Stimulated activated naive B cell treated with anti-CD40 and anti-IgM and Interleukin-4, amounts not matched to agents 10 μg/mL and 1 μg/mL and 100 μg/mL, for 72 hours (primary cell): ENCODE results near the gene CDH5.

ENCODE experiments used
- ATAC-seq, 2 donors: fragments of 150-1000 bp; cut with Tn5 transposase; replicated peaks; 2 replicates each; pipeline ENCODE4 v1.10.0; 2021; ENCODE audit warnings: moderate library complexity in 1 of 2
- DNase-seq: peaks from one replicate; pipeline ENCODE4 v3.0.0; 2021
- H3K27ac Mint-ChIP-seq: one replicate; pipeline ENCODE4 v1.8.0; 2022; ENCODE audit warnings: mild to moderate bottlenecking, mixed read lengths
- H3K27me3 Mint-ChIP-seq, 2 donors: one replicate each; pipeline ENCODE4 v1.8.0; 2022; ENCODE audit warnings: mixed read lengths in 2 of 2
- H3K36me3 Mint-ChIP-seq, 2 donors: one replicate each; pipeline ENCODE4 v1.8.0; 2022; ENCODE audit warnings: mixed read lengths in 2 of 2, mild to moderate bottlenecking in 1 of 2
- H3K4me1 Mint-ChIP-seq, 2 donors: one replicate each; pipeline ENCODE4 v1.8.0; 2022; ENCODE audit warnings: mixed read lengths in 2 of 2, mild to moderate bottlenecking in 1 of 2
- H3K4me3 Mint-ChIP-seq, 2 donors: one replicate each; pipeline ENCODE4 v1.8.0; 2022; ENCODE audit warnings: mild to moderate bottlenecking in 2 of 2, mixed read lengths in 2 of 2, moderate library complexity in 1 of 2
- H3K9me3 Mint-ChIP-seq, 2 donors: one replicate each; pipeline ENCODE4 v1.8.0; 2022; ENCODE audit warnings: mixed read lengths in 2 of 2, mild to moderate bottlenecking in 1 of 2

CDH5 gene

GRCh38 chr16:66386629-66387622, 20.4 kb downstream of the CDH5 start:
- Mint-ChIP-seq H3K4me3 (no peak overlapping the region), H3K4me1 (no peaks in the 10 kb centered on the region), H3K9me3 (no peaks in the 10 kb centered on the region), H3K36me3 (no peaks in the 10 kb centered on the region), H3K27me3 (peaks cover 22 to 41% of the 10 kb centered on the region in 2 donors), H3K27ac (no peak overlapping the region)
- no peak for ATAC-seq
- no peak for DNase-seq

GRCh38 chr16:66387817-66388332, 21.4 kb downstream of the CDH5 start:
- Mint-ChIP-seq H3K4me3 (no peak overlapping the region), H3K4me1 (no peaks in the 10 kb centered on the region), H3K27me3 (peaks cover 22 to 41% of the 10 kb centered on the region in 2 donors), H3K27ac (no peak overlapping the region), H3K9me3 (no peaks in the 10 kb centered on the region), H3K36me3 (no peaks in the 10 kb centered on the region)
- ATAC-seq (no peak), DNase-seq (no peak)

- ATAC-seq: no peak
Measured at GRCh38 chr16:66388350-66389139, 22.1 kb downstream of the CDH5 start.

GRCh38 chr16:66389256-66390176, 23.0 kb downstream of the CDH5 start:
- no peak overlapping the region for H3K27ac Mint-ChIP-seq
- H3K36me3 Mint-ChIP-seq: no peaks in the 10 kb centered on the region
- no peaks in the 10 kb centered on the region for H3K4me1 Mint-ChIP-seq
- H3K27me3 Mint-ChIP-seq: peaks cover 18 to 34% of the 10 kb centered on the region in 2 donors
- H3K4me3 Mint-ChIP-seq: no peak overlapping the region
- no peak for ATAC-seq
- H3K9me3 Mint-ChIP-seq: no peaks in the 10 kb centered on the region
- no peak for DNase-seq

More at GRCh38 chr16:66388350-66389139, 22.1 kb downstream of the CDH5 start:
- H3K4me1 Mint-ChIP-seq: no peaks in the 10 kb centered on the region
- no peak overlapping the region for H3K27ac Mint-ChIP-seq
- no peaks in the 10 kb centered on the region for H3K9me3 Mint-ChIP-seq
- H3K4me3 Mint-ChIP-seq: no peak overlapping the region
- no peak for DNase-seq
- peaks cover 21 to 39% of the 10 kb centered on the region in 2 donors for H3K27me3 Mint-ChIP-seq
- H3K36me3 Mint-ChIP-seq: no peaks in the 10 kb centered on the region

GRCh38 chr16:66390346-66391108, 24.0 kb downstream of the CDH5 start:
- Mint-ChIP-seq H3K36me3 (no peaks in the 10 kb centered on the region), H3K4me3 (no peak overlapping the region), H3K27ac (no peak overlapping the region), H3K27me3 (peaks cover 18 to 35% of the 10 kb centered on the region in 2 donors), H3K9me3 (no peaks in the 10 kb centered on the region), H3K4me1 (no peaks in the 10 kb centered on the region)
- ATAC-seq (no peak), DNase-seq (no peak)

- DNase-seq: no peak
- H3K9me3 Mint-ChIP-seq: no peaks in the 10 kb centered on the region
- peaks cover 20 to 37% of the 10 kb centered on the region in 2 donors for H3K27me3 Mint-ChIP-seq
- no peak for ATAC-seq
- no peaks in the 10 kb centered on the region for H3K36me3 Mint-ChIP-seq
- no peak overlapping the region for H3K27ac Mint-ChIP-seq
- H3K4me1 Mint-ChIP-seq: no peaks in the 10 kb centered on the region
- no peak overlapping the region for H3K4me3 Mint-ChIP-seq
Measured at GRCh38 chr16:66391726-66392670, 25.5 kb downstream of the CDH5 start.

- H3K4me1 Mint-ChIP-seq: no peaks in the 10 kb centered on the region
- no peaks in the 10 kb centered on the region for H3K9me3 Mint-ChIP-seq
- DNase-seq (no peak), ATAC-seq (no peak)
- no peak overlapping the region for H3K4me3 Mint-ChIP-seq
- H3K27ac Mint-ChIP-seq: no peak overlapping the region
- H3K36me3 Mint-ChIP-seq: no peaks in the 10 kb centered on the region
- peaks cover 18 to 26% of the 10 kb centered on the region in 2 donors for H3K27me3 Mint-ChIP-seq
Measured at GRCh38 chr16:66395806-66396555, 29.5 kb downstream of the CDH5 start.

- H3K27ac Mint-ChIP-seq: no peak overlapping the region
- no peak for DNase-seq
- ATAC-seq: no peak
- H3K4me1 Mint-ChIP-seq: no peaks in the 10 kb centered on the region
- H3K27me3 Mint-ChIP-seq: peaks cover 22 to 35% of the 10 kb centered on the region in 2 donors
- no peaks in the 10 kb centered on the region for H3K9me3 Mint-ChIP-seq
- H3K4me3 Mint-ChIP-seq: no peak overlapping the region
- H3K36me3 Mint-ChIP-seq: no peaks in the 10 kb centered on the region
Measured at GRCh38 chr16:66397736-66398433, 31.4 kb downstream of the CDH5 start.

- Mint-ChIP-seq H3K9me3 (no peaks in the 10 kb centered on the region), H3K36me3 (no peaks in the 10 kb centered on the region), H3K4me3 (no peak overlapping the region), H3K4me1 (no peaks in the 10 kb centered on the region), H3K27ac (no peak overlapping the region), H3K27me3 (peaks cover 30 to 40% of the 10 kb centered on the region in 2 donors)
- DNase-seq (no peak), ATAC-seq (no peak)
Measured at GRCh38 chr16:66399031-66399430, 32.5 kb downstream of the CDH5 start.

- H3K27me3 Mint-ChIP-seq: peaks cover 34 to 46% of the 10 kb centered on the region in 2 donors
- H3K27ac Mint-ChIP-seq: no peak overlapping the region
- no peak for ATAC-seq
- no peak for DNase-seq
- H3K9me3 Mint-ChIP-seq: peaks cover 1 to 2% of the 10 kb centered on the region in 2 donors
- H3K4me1 Mint-ChIP-seq: no peaks in the 10 kb centered on the region
- H3K4me3 Mint-ChIP-seq: no peak overlapping the region
- no peaks in the 10 kb centered on the region for H3K36me3 Mint-ChIP-seq
Measured at GRCh38 chr16:66399930-66400329, 33.4 kb downstream of the CDH5 start.
